Activated CD4-positive, alpha-beta T cell treated with anti-CD3 and anti-CD28 coated beads for 1 hour (primary cell): Measurements from ENCODE around the gene ZBED6.
"Not testable (repeated sequence)": the region's sequence is repeated elsewhere in the genome, so short reads cannot be mapped to it uniquely, and the experiment has no call there.

Experiments used
- DNase-seq: peaks from one replicate; pipeline ENCODE4 v3.0.0-alpha.2; 2020

The ZBED6 gene

GRCh38 chr1:203789966-203790365, 5.5 kb upstream of the ZBED6 start:
- no peak for DNase-seq

GRCh38 chr1:203791498-203791897, 3.9 kb upstream of the ZBED6 start:
- no peak for DNase-seq

- DNase-seq = no peak
Measured at GRCh38 chr1:203792486-203792885, 2.9 kb upstream of the ZBED6 start.

- not testable (repeated sequence) for DNase-seq
Measured at GRCh38 chr1:203793561-203793960, 1.9 kb upstream of the ZBED6 start.

GRCh38 chr1:203794764-203795440, 521 bp upstream of the ZBED6 start:
- no peak for DNase-seq

- no peak for DNase-seq
Measured at GRCh38 chr1:203796236-203796605, 798 bp downstream of the ZBED6 start.

- no peak for DNase-seq
Measured at GRCh38 chr1:203797216-203797615, 1.8 kb downstream of the ZBED6 start.

- DNase-seq = no peak
Measured at GRCh38 chr1:203797948-203798655, 2.7 kb downstream of the ZBED6 start.

GRCh38 chr1:203799157-203799556, 3.7 kb downstream of the ZBED6 start:
- no peak for DNase-seq

GRCh38 chr1:203799971-203800370, 4.5 kb downstream of the ZBED6 start:
- DNase-seq = no peak

GRCh38 chr1:203805689-203806088, 10.3 kb downstream of the ZBED6 start:
- DNase-seq = no peak

- no peak for DNase-seq
Measured at GRCh38 chr1:203807196-203807595, 11.8 kb downstream of the ZBED6 start.

- no peak for DNase-seq
Measured at GRCh38 chr1:203813581-203814341, 18.3 kb downstream of the ZBED6 start.

- no peak for DNase-seq
Measured at GRCh38 chr1:203818399-203818798, 23.0 kb downstream of the ZBED6 start.

GRCh38 chr1:203823306-203823705, 27.9 kb downstream of the ZBED6 start:
- DNase-seq = no peak

- no peak for DNase-seq
Measured at GRCh38 chr1:203826175-203826574, 30.8 kb downstream of the ZBED6 start.

GRCh38 chr1:203828002-203828401, 32.6 kb downstream of the ZBED6 start:
- no peak for DNase-seq

GRCh38 chr1:203828503-203828902, 33.1 kb downstream of the ZBED6 start:
- DNase-seq = no peak

GRCh38 chr1:203829247-203829646, 33.8 kb downstream of the ZBED6 start:
- DNase-seq = not testable (repeated sequence)

GRCh38 chr1:203835476-203835875, 40.1 kb downstream of the ZBED6 start:
- no peak for DNase-seq

- no peak for DNase-seq
Measured at GRCh38 chr1:203839081-203839480, 43.7 kb downstream of the ZBED6 start.

GRCh38 chr1:203840208-203840808, 44.9 kb downstream of the ZBED6 start:
- DNase-seq = no peak

- no peak for DNase-seq
Measured at GRCh38 chr1:203842559-203842876, 47.1 kb downstream of the ZBED6 start.

GRCh38 chr1:203843435-203843834, 48.0 kb downstream of the ZBED6 start:
- DNase-seq = no peak
